HS-27A (cell line): ENCODE data around the gene PPM1A.

Experiments
- DNase-seq: peaks from one replicate; pipeline ENCODE4 v3.0.0-alpha.2; 2012; ENCODE audit warnings: low read depth, missing footprints

PPM1A gene

GRCh38 chr14:60248697-60249318 lies at the start of gene PPM1A:
Gene PPM1A (plus strand): TSS chr14:60249221. CDS start chr14:60282704, 33,483 bp downstream.
- peak; percentile 72 for DNase-seq

DNA sequence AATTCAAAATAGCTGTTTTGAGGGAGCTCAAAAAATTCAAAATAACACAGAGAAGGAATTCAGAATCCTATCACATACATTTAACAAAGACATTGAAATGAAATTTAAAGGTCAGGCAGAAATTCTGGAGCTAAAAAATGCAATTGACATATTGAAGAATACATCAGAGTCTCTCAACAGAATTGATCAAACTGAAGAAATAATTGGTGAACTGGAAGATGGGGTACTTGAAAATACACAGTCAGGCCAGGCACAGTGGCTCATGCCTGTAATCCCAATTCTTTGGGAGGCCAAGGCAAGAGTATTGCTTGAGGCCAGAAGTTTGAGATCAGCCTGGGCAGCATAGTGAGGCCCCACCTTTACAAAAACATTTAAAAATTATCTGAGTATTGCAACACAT lies 49.7 kb upstream of the PPM1A start:
- DNase-seq, result no peak

- DNase-seq, result no peak
Observed at GRCh38 chr14:60204104-60204842, 44.7 kb upstream of the PPM1A start.

- DNase-seq, result no peak
Observed at GRCh38 chr14:60204843-60205774, 43.9 kb upstream of the PPM1A start.

GRCh38 chr14:60206249-60206670 lies 42.8 kb upstream of the PPM1A start:
- no peak for DNase-seq

- DNase-seq, result no peak
Observed at GRCh38 chr14:60206837-60207533, 42.0 kb upstream of the PPM1A start.

GRCh38 chr14:60210703-60211102 lies 38.3 kb upstream of the PPM1A start:
- DNase-seq, result no peak

DNA sequence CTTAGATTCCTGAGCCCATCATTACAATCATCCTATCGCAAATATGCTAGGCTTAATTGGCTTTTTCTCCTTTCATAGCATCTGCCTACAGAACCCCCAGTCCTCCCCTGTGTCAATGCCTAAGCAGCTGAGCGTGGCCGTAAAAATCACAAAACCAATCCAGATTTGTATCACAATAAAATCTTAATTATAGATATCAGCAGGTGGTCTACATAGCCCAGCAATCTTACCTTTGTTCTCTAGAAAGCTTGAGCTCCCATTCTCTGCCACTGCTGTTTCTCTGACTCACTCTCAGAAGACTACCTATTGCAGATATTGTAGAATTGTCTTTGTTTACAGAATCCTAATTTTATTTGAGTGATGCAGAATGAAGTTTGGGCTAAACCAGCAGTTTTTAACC lies 37.9 kb upstream of the PPM1A start:
- no peak for DNase-seq

- no peak for DNase-seq
Observed at GRCh38 chr14:60212503-60213371, 36.3 kb upstream of the PPM1A start.

DNA sequence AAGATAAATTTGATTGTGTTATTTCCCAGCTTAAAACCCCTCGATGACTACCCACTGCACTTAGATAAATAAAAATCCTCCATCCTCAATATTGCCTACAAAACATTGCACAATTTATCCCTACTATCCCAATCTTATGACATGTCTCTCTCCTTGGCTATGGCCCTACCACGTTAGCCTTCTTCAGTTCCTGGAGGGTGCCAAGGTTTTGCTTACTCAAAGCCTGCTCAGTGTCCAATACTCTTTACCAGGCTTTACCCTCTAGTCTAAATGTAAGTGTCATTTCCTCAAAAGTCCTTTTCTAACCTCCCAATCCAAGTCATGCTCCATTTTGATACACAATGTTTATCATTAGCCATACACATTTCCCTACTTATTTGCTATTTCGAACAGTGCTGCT lies 35.0 kb upstream of the PPM1A start:
- DNase-seq, result no peak

GRCh38 chr14:60214415-60215126 lies 34.5 kb upstream of the PPM1A start:
- DNase-seq, result no peak

- no peak for DNase-seq
Observed at GRCh38 chr14:60215127-60215444, 33.9 kb upstream of the PPM1A start.

DNA sequence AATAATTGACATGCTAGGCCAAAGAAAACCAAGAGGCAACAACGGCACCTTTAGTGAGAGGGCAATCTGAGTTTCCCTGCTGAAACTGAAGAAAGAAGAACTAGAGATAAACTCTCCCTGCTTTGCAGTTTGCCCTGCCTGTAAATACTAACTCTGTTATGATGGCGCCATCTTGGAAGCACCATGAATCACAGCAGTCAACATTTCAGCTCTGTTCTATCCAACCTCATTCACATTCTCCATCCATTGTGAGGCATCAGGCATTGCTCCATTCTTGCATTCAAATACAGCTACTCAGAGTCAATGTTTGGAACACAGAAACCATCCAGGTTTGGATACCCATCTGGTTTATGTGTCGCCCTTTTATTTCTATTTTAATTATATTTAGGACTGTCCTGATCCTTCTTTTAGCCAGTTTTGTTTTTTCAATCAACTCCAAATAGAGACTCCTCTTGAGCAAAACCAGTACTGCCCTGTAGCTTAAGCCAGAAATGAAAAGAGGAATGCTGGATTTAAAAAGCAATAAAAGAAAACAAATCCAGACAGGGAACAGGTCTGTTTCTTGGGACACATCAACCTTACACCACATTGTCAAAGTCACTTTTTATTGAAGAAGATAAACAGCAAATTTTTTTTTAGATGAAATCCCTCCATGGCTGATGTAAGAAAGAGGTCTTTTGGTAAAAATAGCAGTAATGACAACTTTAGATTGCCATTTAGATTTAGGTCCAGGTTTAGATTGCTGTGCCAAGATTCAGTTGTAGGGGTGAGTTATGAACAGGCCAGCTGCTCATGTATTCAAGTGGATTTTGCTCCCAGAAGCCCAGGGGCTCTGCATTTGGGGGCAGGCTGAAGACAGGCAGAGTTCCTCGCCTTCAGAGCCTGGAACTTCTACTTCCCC lies 33.3 kb upstream of the PPM1A start:
- DNase-seq, result no peak

DNA sequence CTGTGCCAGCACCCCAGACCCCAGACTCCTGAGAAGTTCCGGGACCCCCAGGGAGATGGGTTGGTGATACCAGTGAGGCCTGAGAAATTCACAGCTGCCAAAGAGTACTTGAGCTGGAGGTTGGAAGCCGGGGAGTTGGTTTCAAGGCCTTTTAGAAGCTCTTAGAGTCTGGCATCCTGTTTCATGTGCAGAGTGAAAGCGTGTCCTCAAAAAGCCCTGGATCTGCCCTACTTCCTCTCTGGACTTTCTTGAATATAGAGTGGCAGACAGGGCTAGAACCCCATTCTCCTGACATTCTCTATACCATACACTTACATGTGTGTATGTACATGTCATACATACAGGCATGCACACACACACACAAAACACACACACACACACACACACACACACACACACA lies 31.3 kb upstream of the PPM1A start:
- no peak for DNase-seq

DNA sequence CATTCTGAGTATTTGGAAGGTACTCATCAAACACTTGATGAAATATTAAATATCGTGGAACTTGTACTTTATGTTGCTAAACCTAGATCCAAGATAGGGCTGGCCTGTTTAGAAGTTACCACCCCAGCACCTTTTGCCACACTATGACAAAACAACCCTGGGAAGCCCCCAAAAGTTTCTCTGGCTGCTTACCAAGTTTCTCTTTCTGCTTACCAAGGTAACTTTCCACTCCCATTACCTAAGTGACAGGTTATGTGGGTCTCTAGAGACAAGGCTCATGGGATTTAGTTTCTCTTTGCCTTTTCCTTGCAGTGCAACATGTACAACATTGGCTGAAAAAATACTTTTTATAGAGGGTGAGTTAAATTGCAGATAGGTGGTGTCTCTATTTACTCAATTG lies 28.9 kb upstream of the PPM1A start:
- DNase-seq, result no peak

DNA sequence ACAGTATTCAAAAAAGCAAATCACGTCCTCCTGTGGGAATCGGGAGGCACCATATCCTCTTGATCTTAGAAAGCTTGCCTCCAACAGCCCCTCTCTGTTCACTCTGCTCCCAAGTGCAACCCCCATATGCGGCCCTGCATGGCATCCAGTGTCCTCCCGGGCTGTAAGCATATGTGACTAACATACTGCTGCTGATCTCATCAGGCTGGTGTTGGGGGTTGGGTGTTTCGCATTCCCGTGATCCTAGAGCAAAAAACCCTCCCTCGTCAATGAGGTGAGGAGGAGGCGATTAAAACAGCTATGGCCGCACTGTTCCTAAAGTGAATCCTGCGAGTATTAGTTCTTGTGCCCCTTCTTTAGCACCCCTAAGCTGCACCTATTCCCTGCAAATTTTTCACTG lies 28.1 kb upstream of the PPM1A start:
- no peak for DNase-seq

DNA sequence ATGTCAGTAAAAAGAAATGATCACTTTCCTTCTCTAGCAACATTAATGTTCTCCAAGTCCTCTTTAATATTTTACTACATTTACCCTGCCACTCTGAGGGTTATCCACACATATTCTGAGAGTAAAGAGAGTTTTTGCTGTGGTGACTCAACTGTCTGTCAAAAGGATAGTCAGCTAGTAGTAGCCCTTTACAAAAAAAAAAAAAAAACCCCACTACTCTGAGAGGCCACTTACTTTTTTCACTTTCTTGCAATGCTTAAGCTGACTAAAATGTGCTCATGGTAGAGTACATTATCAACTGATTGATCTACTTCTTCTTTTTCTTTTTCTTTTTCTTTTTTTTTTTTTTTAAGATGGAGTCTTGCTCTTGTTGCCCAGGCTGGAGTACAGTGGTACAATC lies 27.6 kb upstream of the PPM1A start:
- DNase-seq, result no peak

- no peak for DNase-seq
Observed at GRCh38 chr14:60222820-60223219, 26.2 kb upstream of the PPM1A start.

DNA sequence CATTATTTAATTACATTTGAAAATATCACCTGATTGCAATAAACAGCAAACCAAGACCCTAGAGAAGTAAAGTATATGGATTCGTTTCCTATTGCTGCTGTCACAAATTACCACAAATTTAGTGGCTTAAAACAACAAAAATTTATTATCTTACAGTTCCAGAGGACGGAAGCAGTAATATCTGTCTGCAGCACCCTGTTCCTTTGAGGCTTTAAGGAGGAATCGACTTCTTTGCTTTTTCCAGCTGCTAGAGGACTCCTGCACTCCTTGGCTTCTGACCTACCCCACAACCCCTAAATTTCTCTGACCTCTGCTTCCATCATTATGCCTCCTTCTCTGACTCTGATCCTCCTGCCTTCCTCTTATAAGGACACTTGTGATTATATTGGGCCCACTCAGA lies 23.8 kb upstream of the PPM1A start:
- no peak for DNase-seq

- DNase-seq, result no peak
Observed at GRCh38 chr14:60226298-60226697, 22.7 kb upstream of the PPM1A start.
